Measurements from ENCODE around the gene PTGS1.
"Not testable (repeated sequence)": the region's sequence is repeated elsewhere in the genome, so short reads cannot be mapped to it uniquely, and the experiment has no call there.

Gene PTGS1

DNA sequence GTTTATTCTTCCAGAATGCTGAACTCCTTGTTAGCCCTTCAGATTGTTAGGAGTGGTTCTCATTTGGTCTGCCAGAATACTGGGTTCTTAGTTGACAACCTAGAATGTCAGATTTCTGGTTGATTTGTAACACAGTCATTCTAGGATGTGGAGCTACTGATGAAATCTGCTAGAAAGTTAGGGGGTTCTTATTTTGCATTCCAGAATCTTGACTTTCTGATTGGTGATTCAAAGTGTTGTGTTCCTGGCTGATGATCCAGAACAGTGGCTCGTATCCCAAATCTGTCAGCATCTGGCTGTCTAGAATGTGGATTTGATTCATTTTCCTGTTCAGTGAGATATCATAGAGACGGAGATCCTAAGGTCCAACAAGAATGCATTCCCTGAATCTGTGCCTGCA lies 21.9 kb downstream of the PTGS1 start:
- no peak for DNase-seq (ENCODE audit: low read depth)
- H3K4me3 ChIP-seq (ENCODE audit: low read depth, low read length), result no peak overlapping the region

GRCh38 chr9:122393284-122393983 lies 22.6 kb downstream of the PTGS1 start:
- no peak for DNase-seq (ENCODE audit: low read depth)
- H3K4me3 ChIP-seq (ENCODE audit: low read depth, low read length), result no peak overlapping the region

DNA sequence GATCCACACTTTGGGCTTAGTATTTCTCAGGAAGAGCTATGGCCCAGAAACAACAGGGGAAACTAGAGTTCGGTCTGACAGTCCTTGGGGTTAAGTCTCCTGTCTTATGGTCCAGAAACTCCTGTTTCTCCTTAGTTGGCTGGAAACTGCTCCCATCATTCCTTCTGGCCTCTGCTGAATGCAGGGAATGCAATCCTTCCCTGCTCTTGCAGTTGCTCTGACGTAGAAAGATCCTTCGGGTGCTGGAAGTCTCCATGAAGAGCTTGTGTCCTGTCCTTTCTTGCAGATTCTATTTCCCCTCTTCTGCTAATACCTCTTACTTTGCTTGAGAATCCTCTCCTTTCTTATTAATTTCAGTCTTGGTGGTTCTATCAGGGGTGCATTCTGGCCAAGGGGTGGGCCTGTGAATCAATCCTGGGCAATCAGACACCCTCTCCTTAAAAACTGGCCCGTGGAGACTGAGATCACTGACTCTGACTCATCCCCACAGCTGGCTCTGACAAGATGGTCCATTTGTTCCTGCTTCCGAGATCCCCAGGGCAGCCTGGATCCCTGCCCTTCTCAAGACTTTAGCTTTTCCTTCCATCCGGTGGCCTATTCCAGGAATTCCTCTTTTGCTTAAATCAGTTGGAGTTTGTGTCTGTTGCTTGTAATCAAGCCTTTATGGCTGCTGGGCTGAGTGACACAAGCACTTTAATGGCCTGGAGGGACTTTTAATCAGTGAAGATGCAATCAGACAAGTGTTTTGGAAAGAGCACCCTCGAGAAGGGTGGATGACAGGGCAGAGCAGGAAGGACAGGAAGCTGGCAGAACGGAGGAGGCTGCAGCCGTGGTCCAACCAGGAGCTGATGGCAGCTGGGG lies 23.7 kb downstream of the PTGS1 start:
- H3K4me3 ChIP-seq (ENCODE audit: low read depth, low read length), result no peak overlapping the region
- peak; percentile 77 for DNase-seq (ENCODE audit: low read depth)

GRCh38 chr9:122396614-122397148 lies 25.9 kb downstream of the PTGS1 start:
- H3K4me3 ChIP-seq (ENCODE audit: low read depth, low read length), result no peak overlapping the region
- DNase-seq (ENCODE audit: low read depth), result no peak

- no peak for DNase-seq (ENCODE audit: low read depth)
- H3K4me3 ChIP-seq (ENCODE audit: low read depth, low read length), result no peak overlapping the region
These were observed 26.9 kb downstream of the PTGS1 start for GRCh38 chr9:122397749-122398148.

DNA sequence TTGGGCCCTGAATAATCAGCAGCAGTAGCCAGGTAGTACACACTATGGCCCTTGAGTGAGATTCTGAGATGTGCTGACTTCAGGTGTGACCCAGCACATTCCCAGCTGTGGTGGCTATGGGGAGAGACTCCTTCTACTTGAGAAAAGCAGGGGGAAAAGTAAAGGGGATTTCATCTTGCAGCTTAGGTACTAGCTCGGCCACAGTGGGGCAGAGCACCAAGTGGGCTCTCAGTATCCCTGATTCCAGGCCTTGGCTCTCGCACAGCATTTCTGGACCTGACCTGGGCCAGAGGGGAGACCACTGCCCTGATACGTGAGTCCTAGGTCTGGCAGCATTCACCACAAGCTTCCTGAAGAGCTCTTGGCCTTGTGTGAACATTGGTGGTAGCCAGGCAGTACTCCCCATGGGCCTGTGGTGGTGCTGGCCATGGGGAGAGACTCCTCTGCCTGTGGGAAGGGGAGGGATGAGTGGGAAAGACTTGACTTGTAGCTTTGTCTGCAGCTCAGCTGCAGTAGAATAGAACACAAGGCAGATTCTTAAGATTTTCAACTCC lies 27.6 kb downstream of the PTGS1 start:
- DNase-seq (ENCODE audit: low read depth), result no peak
- H3K4me3 ChIP-seq (ENCODE audit: low read depth, low read length), result no peak overlapping the region

- H3K4me3 ChIP-seq (ENCODE audit: low read depth, low read length), result no peak overlapping the region
- no peak for DNase-seq (ENCODE audit: low read depth)
These were observed 31.1 kb downstream of the PTGS1 start for GRCh38 chr9:122401896-122402295.

GRCh38 chr9:122402403-122402871 lies 31.6 kb downstream of the PTGS1 start:
- H3K4me3 ChIP-seq (ENCODE audit: low read depth, low read length), result no peak overlapping the region
- DNase-seq (ENCODE audit: low read depth), result peak; percentile 91

GRCh38 chr9:122402874-122403273 lies 32.0 kb downstream of the PTGS1 start:
- H3K4me3 ChIP-seq (ENCODE audit: low read depth, low read length), result no peak overlapping the region
- DNase-seq (ENCODE audit: low read depth), result no peak

GRCh38 chr9:122403381-122404000 lies 32.7 kb downstream of the PTGS1 start:
- no peak for DNase-seq (ENCODE audit: low read depth)
- H3K4me3 ChIP-seq (ENCODE audit: low read depth, low read length), result no peak overlapping the region

GRCh38 chr9:122405304-122406069 lies 34.7 kb downstream of the PTGS1 start:
- not testable (repeated sequence) for H3K4me3 ChIP-seq (ENCODE audit: low read depth, low read length); DNase-seq (ENCODE audit: low read depth)

DNA sequence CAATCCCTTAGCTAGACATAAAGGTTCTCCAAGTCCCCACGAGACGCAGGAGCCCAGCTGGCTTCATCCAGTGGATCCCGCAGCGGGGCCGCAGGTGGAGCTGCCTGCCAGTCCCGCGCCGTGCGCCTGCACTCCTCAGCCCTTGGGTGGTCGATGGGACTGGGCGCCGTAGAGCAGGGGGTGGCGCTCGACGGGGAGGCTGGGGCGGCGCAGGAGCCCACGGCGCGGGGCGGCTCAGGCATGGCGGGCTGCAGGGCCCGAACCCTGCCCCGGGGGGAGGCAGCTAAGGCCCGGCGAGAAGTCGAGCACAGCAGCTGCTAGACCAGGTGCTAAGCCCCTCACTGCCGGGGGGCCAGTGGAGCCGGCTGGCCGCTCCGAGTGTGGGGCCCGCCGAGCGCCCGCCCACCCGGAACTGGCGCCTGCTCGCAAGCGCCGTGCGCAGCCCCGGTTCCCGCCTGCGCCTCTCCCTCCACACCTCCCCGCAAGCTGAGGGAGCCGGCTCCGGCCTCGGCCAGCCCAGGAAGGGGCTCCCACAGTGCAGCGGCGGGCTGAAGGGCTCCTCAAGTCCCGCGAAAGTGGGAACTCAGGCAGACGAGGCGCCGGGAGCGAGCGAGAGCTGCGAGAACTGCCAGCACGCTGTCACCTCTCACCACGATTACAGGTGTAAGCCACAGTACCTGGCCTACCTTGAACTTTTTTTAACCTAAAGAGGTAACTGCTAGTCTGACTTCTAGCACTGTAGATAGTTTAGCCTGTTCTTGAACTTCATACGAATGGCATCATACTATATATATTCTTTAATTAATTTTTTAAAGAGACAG lies 35.5 kb downstream of the PTGS1 start:
- H3K4me3 ChIP-seq (ENCODE audit: low read depth, low read length), result peak overlapping the region; percentile 11
- DNase-seq (ENCODE audit: low read depth), result no peak

- not testable (repeated sequence) for DNase-seq (ENCODE audit: low read depth); H3K4me3 ChIP-seq (ENCODE audit: low read depth, low read length)
These were observed 43.3 kb downstream of the PTGS1 start for GRCh38 chr9:122414108-122414507.

- DNase-seq (ENCODE audit: low read depth), result no peak
- H3K4me3 ChIP-seq (ENCODE audit: low read depth, low read length), result no peak overlapping the region
These were observed 47.2 kb downstream of the PTGS1 start for GRCh38 chr9:122418016-122418415.

GRCh38 chr9:122420315-122420714 lies 49.5 kb downstream of the PTGS1 start:
- no peak overlapping the region for H3K4me3 ChIP-seq (ENCODE audit: low read depth, low read length)
- no peak for DNase-seq (ENCODE audit: low read depth)

- no peak for DNase-seq (ENCODE audit: low read depth)
These were observed 54.3 kb downstream of the PTGS1 start for GRCh38 chr9:122425087-122425486.

DNA sequence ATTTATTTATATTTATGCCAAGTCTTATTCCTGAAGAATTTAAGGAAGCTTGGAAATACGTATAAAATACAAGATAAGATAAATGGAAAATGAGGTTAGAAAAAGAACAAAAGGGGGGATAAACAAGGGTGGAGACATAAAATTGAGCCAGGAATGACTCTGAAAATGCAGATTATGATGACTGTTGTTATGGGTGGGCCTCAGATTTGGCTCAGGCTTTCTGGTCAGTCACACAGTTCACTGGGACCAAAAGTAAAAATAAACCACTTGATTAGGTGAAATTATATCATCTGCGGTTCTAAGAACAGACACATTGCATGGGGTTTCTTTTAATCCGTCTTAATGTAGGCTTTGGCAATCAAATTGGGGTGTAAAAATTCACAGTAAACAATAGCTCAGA lies 55.9 kb downstream of the PTGS1 start:
- no peak overlapping the region for H3K4me3 ChIP-seq (ENCODE audit: low read depth, low read length)
- no peak for DNase-seq (ENCODE audit: low read depth)

More at GRCh38 chr9:122425087-122425486, 54.3 kb downstream of the PTGS1 start:
- no peak overlapping the region for H3K4me3 ChIP-seq (ENCODE audit: low read depth, low read length)

DNA sequence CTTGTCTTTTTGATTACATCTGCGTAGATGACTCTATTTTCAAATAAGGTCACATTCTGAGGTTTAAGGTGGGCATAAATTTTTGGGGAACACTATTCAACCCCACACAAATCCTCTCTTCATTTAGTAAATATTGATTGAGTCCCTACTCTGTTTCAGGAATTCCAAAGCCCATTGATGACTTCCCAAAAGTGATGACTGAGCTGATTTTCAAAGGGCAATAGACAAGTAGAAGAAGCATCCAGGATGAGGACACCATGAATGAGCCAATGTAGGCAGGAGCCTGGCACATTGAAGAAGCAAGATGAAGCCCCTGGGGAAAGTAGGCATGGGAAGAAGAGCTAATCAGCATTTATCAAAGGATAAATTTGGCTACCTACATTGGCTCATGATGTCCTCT lies 71.7 kb downstream of the PTGS1 start:
- DNase-seq (ENCODE audit: low read depth), result no peak
- no peak overlapping the region for H3K4me3 ChIP-seq (ENCODE audit: low read depth, low read length)
